GM12801 (cell line): ENCODE results near the gene C14orf132.

Source experiments
- TF ChIP-seq, protein P1 (sequence below): IDR thresholded peaks from one replicate; pipeline ENCODE4 v1.5.1; 2011; ENCODE audit warnings: control low read depth; ENCODE audit not compliant: insufficient read length; ENCODE audit errors: extremely low read depth

C14orf132 gene

DNA sequence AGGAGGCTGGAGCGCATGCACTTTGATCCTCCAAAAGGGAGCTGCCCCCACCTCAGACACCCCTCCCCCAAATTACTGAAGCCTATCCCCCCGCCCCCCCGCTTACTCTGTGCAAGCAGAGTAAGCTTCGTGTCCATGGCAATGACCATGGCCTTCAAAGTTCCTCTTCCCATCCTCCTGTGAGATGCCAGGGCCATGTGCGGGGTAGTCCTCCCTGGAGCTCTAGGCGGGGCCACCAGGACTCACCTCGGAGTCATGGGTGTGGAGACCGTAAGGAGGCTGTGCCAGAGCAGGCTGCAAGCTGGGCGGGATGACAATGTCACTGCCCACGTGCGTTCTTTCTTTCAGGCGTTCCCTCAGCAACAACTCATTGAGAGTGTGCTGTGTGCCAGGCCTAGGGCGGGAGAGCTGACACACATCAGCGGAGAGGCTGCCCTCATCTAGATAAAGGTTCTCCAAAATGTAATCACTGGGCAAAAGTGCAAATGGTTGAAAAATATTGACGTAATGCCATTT, 66.8 kb downstream of the C14orf132 start:
- TF ChIP-seq, protein P1, sequence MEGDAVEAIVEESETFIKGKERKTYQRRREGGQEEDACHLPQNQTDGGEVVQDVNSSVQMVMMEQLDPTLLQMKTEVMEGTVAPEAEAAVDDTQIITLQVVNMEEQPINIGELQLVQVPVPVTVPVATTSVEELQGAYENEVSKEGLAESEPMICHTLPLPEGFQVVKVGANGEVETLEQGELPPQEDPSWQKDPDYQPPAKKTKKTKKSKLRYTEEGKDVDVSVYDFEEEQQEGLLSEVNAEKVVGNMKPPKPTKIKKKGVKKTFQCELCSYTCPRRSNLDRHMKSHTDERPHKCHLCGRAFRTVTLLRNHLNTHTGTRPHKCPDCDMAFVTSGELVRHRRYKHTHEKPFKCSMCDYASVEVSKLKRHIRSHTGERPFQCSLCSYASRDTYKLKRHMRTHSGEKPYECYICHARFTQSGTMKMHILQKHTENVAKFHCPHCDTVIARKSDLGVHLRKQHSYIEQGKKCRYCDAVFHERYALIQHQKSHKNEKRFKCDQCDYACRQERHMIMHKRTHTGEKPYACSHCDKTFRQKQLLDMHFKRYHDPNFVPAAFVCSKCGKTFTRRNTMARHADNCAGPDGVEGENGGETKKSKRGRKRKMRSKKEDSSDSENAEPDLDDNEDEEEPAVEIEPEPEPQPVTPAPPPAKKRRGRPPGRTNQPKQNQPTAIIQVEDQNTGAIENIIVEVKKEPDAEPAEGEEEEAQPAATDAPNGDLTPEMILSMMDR: no peak

DNA sequence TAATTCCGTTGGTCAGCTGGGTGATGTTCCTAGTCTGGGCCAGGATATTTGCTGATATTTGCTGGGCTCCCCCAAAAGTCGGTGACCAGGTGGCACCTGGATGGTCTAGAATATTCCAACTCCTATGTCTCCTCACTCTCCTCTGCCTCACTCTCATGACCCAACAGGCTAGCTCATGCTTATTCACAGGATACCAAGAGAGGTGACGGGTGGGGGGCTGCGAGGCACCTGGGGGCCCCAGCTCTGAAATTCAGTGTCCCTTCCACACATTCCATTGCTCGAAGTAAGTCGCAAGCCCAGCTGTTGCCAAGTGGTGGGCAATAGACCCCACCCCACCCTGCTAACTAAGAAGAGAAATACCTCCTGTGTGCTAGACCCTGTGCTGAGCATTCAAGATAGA, 67.7 kb downstream of the C14orf132 start:
- TF ChIP-seq, protein P1: no peak

DNA sequence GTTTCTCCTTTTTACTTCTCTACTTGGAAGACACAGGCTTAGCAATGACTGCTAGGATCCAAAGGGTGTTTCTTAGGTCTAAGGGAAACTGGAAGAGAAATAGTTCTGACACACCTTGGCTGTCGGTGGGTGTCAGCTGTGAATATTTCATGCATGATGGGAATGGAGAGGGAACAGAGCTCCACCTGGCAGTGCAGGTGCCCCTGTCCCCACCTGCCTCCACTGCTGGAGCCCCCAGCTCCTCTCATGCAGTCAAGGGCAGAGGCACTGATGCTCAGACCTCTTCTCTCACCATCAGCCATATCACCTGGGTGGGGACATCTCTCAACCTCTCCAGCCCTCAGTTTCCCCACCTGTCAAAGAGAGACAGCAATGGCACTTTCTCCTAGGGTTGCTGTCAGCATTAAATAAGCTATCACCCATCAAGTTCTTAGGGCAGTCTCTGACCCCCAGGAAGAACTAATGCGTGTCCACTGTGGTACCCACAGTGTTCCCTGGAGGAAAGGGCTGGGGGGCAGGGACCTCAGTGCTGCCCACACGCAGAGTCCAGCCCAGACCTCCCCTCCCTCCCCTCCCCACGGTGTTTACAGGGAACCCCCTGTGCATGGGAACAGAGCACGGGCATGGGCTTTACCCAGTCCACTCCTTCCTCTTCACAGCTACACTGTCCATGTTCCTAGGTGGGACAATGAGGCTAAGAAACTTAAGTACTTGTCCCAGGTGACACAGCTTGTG, 69.1 kb downstream of the C14orf132 start:
- TF ChIP-seq, protein P1: no peak

DNA sequence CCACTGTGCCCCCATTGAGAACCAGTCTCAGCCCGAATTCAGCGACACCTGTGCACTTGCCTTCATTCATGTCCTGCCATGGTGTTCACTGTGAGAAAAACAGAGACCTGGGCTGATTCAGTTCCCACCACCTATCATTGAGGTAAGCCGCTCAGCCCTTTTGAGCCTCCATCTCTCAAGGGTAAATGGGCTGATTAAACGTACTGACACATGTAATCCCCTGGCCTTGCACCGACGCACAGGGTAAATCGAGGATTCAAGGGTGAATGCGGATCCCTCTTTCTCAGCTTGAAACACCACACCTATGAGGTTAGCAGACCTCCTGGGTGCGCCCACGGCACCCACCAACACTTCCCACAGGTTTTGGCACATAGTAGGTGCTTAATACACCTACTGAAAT, 69.7 kb downstream of the C14orf132 start:
- TF ChIP-seq, protein P1: no peak

DNA sequence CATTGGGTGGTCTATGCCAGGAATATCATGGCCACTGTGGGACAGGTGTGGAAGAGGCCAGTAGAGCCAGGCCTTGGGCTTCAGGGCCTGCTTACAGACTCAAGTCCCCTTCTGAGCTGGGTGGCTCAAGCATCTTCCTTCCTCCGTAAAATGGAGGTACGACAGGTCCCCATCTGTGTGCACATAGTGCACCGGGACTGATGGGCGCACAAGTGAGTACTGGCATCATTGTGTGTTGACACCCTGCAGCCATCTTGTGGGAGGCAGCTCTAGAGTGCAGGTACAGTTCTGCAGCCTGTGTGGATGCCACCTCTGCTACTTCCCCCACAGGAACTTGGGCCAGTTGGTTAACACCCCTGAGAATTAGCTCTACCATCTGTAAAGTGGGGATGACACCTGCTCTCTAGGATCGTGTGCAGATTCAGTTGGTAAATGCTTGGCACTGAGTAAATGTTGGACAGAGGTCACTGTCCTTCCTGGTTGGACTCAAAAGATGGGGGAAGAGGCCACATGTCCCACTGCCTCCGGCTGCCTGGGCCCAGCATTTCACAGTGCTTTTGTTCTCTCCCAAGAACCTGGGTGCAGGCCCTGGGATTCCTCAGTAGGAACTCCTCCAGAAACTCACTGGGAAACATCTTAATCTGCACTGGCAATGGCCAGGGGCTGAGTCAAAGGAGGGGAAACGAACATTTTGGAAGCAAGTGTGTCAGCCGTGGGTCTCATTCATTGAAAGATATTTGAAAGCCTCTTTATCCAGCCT, 70.6 kb downstream of the C14orf132 start:
- TF ChIP-seq, protein P1: no peak

DNA sequence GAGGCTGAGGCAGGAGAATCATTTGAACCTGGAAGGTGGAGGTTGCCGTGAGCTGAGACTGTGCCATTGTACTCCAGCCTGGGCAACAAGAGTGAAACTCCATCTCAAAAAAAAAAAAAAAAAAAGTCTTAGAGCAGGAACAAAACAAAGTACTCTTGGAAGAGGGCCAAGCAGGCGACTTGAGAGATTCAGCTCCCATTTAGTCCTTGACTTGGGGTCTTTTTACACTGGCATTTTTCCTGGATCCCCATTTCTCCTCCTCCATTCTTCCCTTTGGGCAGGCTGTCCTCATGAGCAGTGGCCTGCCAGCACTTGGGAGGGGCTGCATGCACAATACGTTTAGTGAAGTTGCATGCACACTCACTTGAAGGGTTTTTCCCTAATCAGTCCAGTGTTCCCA, 72.9 kb downstream of the C14orf132 start:
- TF ChIP-seq, protein P1: no peak

DNA sequence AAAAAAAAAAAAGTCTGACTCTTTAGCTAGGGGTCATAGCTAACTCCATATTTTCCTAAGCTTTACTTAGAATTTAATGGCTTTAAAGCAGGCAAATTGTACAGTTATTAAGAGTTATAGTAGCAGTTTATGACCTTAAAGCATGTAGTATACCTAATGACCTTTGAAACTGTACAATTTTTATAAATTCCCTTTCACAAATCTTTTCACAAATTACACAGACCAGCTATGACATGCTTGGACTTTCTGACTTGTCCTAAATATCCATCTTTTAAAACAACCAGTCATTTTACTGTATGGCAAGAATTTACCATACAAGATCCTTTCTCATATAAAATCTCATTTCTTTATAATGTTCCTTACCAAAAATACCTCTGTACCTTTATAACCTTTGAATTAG, 74.8 kb downstream of the C14orf132 start:
- TF ChIP-seq, protein P1: no peak
